Fibroblast of villous mesenchyme (primary cell): ENCODE measurements around the gene RNF168. TPM values are rescaled to one million over a fixed set of nuclear protein-coding genes. Genes with fewer than 3 reads are reported as not detected.
"Not testable (repeated sequence)": the region's sequence is repeated elsewhere in the genome, so short reads cannot be mapped to it uniquely, and the experiment has no call there.

Experiments used
- DNase-seq: peaks from one replicate; pipeline ENCODE4 v3.0.0-alpha.2; 2010; ENCODE audit warnings: low read depth
- H3K4me3 ChIP-seq: 2 replicates; pipeline ENCODE4 v1.5.1; 2011; ENCODE audit warnings: low read depth, mild to moderate bottlenecking, low read length
- CTCF ChIP-seq: IDR thresholded peaks from 2 replicates; pipeline ENCODE4 v1.5.1; 2012; ENCODE audit warnings: low read depth, mild to moderate bottlenecking, low read length; ENCODE audit not compliant: insufficient read depth
- total RNA-seq: library from RNA; depleted of rRNA; stranded (reverse); fragments of >200 nt; gene quantifications from 2 replicates; pipeline ENCODE4 v1.2.3, GENCODE V29; 2012

The RNF168 gene
- total RNA-seq, 1 donor: 22.5 TPM

GRCh38 chr3:196440696-196441095 lies 62.9 kb downstream of the RNF168 start:
- H3K4me3 ChIP-seq: no peak overlapping the region
- DNase-seq: no peak
- no peak for TF ChIP-seq CTCF

- H3K4me3 ChIP-seq: no peak overlapping the region
- peak; percentile 51 for DNase-seq
- no peak for TF ChIP-seq CTCF
Observed at GRCh38 chr3:196440041-196440537, 63.5 kb downstream of the RNF168 start.

GRCh38 chr3:196432137-196432879 lies 71.3 kb downstream of the RNF168 start, which contains the start of gene UBXN7:
UBXN7 (minus strand) TSS chr3:196432427; CDS start chr3:196432399, 28 bp downstream.
- no peak for TF ChIP-seq CTCF
- H3K4me3 ChIP-seq: peak within 1 kb of the TSS; percentile 98
- peak; percentile 94 for DNase-seq

- H3K4me3 ChIP-seq: peak overlapping the region; percentile 98
- peak; percentile 71 for DNase-seq
- TF ChIP-seq CTCF: no peak
Observed at GRCh38 chr3:196431181-196432136, 72.1 kb downstream of the RNF168 start.

- H3K4me3 ChIP-seq: no peak overlapping the region
Observed at GRCh38 chr3:196428041-196428440, 75.5 kb downstream of the RNF168 start.

GRCh38 chr3:196424421-196424820 lies 79.1 kb downstream of the RNF168 start:
- not testable (repeated sequence) for H3K4me3 ChIP-seq, DNase-seq

More at GRCh38 chr3:196428041-196428440, 75.5 kb downstream of the RNF168 start:
- DNase-seq: no peak
- no peak for TF ChIP-seq CTCF
